Astrocyte of the cerebellum (primary cell): ENCODE results near the gene FAM131A.
A peak's percentile ranks its signal among the peaks of the same experiment; 100 is the strongest.
"Not testable (repeated sequence)": the region's sequence is repeated elsewhere in the genome, so short reads cannot be mapped to it uniquely, and the experiment has no call there.

ENCODE experiments used
- DNase-seq: peaks from one replicate; pipeline ENCODE4 v3.0.0-alpha.2; 2011; ENCODE audit warnings: low read depth
- H3K4me3 ChIP-seq: 2 replicates; pipeline ENCODE4 v1.5.1; 2011; ENCODE audit warnings: mild to moderate bottlenecking, low read depth, low read length, moderate library complexity
- CTCF ChIP-seq: IDR thresholded peaks from 2 replicates; pipeline ENCODE4 v1.5.1; 2012; ENCODE audit warnings: low read length, low read depth, moderate library complexity, mild to moderate bottlenecking; ENCODE audit errors: missing control alignments
- in situ Hi-C: cut with HindIII; loops from 2 replicates; pipeline ENCODE4 v1.10.0; 2017; ENCODE audit warnings: low sequenced_read_pairs

FAM131A gene

GRCh38 chr3:184336547-184337398, 627 bp upstream of the FAM131A start:
- H3K4me3 ChIP-seq: peak overlapping the region; percentile 57
- TF ChIP-seq CTCF: no peak
- in situ Hi-C loops: no loop called here
- DNase-seq: no peak

GRCh38 chr3:184337981-184338380, 581 bp downstream of the FAM131A start:
- H3K4me3 ChIP-seq: peak overlapping the region; percentile 57
- TF ChIP-seq CTCF: no peak
- in situ Hi-C loops: no loop called here
- DNase-seq: no peak

- in situ Hi-C loops: no loop called here
- H3K4me3 ChIP-seq: peak overlapping the region; percentile 57
- DNase-seq: no peak
Observed at GRCh38 chr3:184338511-184338945, 1.1 kb downstream of the FAM131A start.

GRCh38 chr3:184339001-184339400, 1.6 kb downstream of the FAM131A start:
- peak overlapping the region; percentile 57 for H3K4me3 ChIP-seq

More at GRCh38 chr3:184338511-184338945, 1.1 kb downstream of the FAM131A start:
- peak; percentile 2 for TF ChIP-seq CTCF

GRCh38 chr3:184339451-184340135, 2.2 kb downstream of the FAM131A start:
- DNase-seq, in situ Hi-C loops, H3K4me3 ChIP-seq: not testable (repeated sequence)

More at GRCh38 chr3:184339001-184339400, 1.6 kb downstream of the FAM131A start:
- in situ Hi-C loops: no loop called here
- TF ChIP-seq CTCF: no peak
- DNase-seq: no peak

- in situ Hi-C loops: no loop called here
- TF ChIP-seq CTCF: no peak
- DNase-seq: no peak
- H3K4me3 ChIP-seq: no peak overlapping the region
Observed at GRCh38 chr3:184341925-184342324, 4.5 kb downstream of the FAM131A start.
